ENCODE data around the gene DDX54.
A peak's percentile ranks its signal among the peaks of the same experiment; 100 is the strongest.

The DDX54 gene

GRCh38 chr12:113197518-113198077, 12.3 kb upstream of the DDX54 start:
- TF ChIP-seq, protein P1, sequence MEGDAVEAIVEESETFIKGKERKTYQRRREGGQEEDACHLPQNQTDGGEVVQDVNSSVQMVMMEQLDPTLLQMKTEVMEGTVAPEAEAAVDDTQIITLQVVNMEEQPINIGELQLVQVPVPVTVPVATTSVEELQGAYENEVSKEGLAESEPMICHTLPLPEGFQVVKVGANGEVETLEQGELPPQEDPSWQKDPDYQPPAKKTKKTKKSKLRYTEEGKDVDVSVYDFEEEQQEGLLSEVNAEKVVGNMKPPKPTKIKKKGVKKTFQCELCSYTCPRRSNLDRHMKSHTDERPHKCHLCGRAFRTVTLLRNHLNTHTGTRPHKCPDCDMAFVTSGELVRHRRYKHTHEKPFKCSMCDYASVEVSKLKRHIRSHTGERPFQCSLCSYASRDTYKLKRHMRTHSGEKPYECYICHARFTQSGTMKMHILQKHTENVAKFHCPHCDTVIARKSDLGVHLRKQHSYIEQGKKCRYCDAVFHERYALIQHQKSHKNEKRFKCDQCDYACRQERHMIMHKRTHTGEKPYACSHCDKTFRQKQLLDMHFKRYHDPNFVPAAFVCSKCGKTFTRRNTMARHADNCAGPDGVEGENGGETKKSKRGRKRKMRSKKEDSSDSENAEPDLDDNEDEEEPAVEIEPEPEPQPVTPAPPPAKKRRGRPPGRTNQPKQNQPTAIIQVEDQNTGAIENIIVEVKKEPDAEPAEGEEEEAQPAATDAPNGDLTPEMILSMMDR (IDR thresholded peaks at IDR 0.05; ENCODE audit: low read depth, low read length, missing control alignments), result no peak
- no peak for DNase-seq (ENCODE audit: extremely low read depth, low read depth)
- H3K4me3 ChIP-seq (replicated peaks; ENCODE audit: low read depth, low read length), result no peak overlapping the region

DNA sequence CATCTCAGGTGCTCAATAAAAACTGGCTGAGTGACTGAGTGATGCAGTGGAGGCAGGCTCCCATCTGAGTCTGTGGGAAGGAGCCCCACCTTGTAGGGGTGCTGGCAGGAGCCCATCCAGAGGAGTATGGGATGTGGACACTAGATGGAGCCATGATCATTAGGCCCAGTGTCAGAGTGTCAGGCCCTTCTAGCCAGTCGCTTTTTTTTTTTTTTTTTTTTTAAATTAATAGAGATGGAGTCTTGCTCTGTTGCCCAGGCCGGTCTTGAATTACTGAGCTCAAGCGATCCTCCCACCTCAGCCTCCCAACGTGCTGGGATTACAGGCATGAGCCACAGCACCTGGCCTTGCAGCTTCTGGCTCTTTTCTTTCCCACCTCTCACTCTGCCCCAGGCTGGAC, 11.7 kb upstream of the DDX54 start:
- no peak overlapping the region for H3K4me3 ChIP-seq (replicated peaks; ENCODE audit: low read depth, low read length)
- TF ChIP-seq, protein P1 (IDR thresholded peaks at IDR 0.05; ENCODE audit: low read depth, low read length, missing control alignments), result peak; percentile 75
- DNase-seq (ENCODE audit: extremely low read depth, low read depth), result peak; percentile 65

DNA sequence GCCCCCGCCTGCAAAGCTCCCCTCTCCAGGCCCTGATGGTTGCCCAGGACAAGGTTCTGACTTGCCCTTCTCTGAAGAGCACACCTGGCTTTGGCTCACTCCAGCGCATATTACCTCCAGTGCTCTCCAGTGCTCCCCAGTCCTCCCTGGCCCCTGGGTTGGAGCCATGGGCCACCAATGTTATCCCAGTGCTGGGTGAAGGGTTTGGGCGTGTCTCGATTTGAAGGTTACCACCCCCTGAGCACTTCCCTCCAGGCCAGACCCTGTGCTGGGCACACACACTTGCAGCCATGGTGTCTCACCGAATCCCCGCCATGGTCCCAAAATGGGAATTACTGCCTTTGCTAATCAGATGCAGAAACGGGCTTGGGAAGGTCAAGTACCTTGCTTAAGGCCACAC, 11.3 kb upstream of the DDX54 start:
- TF ChIP-seq, protein P1 (IDR thresholded peaks at IDR 0.05; ENCODE audit: low read depth, low read length, missing control alignments), result no peak
- no peak overlapping the region for H3K4me3 ChIP-seq (replicated peaks; ENCODE audit: low read depth, low read length)
- DNase-seq (ENCODE audit: extremely low read depth, low read depth), result no peak

DNA sequence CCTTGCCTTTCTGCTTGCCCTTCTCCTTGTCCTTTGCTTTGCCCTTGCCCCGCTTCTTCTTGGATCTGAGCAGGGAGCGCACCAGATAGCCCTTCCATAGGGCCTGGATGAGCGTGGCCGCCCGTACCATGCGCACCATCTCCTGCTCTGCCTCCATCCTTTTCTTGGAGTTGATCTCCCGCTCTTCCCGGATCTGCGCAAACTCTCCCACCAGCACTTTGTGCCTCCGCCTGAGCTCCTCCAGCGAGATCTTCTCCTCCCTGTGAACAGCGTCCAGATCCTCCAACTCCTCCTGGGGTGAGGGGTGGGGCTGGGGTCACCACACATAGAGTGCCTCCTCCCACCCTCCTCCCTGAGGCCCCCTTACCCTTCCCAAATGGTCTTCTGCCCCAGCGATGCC, 10.3 kb upstream of the DDX54 start:
- TF ChIP-seq, protein P1 (IDR thresholded peaks at IDR 0.05; ENCODE audit: low read depth, low read length, missing control alignments), result no peak

DNA sequence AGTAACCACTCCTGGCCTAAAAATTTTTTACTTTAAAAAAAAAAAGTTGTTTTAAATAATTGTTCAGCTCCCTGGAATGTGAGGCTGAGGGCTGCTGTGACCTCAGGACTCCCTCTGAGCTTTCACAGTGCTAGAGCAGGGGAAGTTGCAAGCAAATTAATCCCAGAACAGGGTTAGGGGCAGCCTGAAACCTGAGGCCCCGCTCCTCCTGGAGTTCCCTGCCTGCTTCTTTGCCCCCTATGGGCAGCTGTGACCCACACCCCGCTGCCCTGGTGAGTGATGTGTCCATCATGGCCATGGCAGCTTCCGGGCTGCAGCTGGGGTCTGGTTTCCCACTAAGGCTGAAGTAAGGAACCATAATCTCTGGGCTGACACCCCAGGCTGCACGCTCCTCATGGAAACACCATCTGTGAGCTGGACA, 9.7 kb upstream of the DDX54 start:
- TF ChIP-seq, protein P1 (IDR thresholded peaks at IDR 0.05; ENCODE audit: low read depth, low read length, missing control alignments), result peak; percentile 4
- no peak for DNase-seq (ENCODE audit: extremely low read depth, low read depth)
- no peak overlapping the region for H3K4me3 ChIP-seq (replicated peaks; ENCODE audit: low read depth, low read length)

More for the DNA sequence above, 10.3 kb upstream of the DDX54 start:
- no peak for DNase-seq (ENCODE audit: extremely low read depth, low read depth)
- H3K4me3 ChIP-seq (replicated peaks; ENCODE audit: low read depth, low read length), result no peak overlapping the region

DNA sequence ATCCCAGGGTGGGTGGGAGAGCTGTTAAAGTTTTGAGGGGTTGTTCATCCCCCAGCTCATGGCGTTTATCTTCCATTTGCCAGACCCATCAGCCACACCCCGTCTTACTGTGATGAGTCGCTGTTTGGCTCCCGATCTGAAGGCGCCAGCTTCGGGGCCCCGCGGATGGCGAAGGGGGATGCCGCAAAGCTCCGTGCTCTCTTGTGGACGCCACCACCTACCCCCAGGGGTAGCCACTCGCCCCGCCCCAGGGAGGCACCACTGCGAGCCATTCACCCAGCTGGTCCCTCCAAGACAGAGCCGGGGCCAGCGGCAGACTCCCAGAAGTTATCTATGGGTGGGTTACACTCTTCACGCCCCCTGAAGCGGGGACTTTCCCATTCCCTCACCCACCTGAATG, 5.9 kb upstream of the DDX54 start:
- H3K4me3 ChIP-seq (replicated peaks; ENCODE audit: low read depth, low read length), result no peak overlapping the region
- DNase-seq (ENCODE audit: extremely low read depth, low read depth), result no peak
- TF ChIP-seq, protein P1 (IDR thresholded peaks at IDR 0.05; ENCODE audit: low read depth, low read length, missing control alignments), result no peak

DNA sequence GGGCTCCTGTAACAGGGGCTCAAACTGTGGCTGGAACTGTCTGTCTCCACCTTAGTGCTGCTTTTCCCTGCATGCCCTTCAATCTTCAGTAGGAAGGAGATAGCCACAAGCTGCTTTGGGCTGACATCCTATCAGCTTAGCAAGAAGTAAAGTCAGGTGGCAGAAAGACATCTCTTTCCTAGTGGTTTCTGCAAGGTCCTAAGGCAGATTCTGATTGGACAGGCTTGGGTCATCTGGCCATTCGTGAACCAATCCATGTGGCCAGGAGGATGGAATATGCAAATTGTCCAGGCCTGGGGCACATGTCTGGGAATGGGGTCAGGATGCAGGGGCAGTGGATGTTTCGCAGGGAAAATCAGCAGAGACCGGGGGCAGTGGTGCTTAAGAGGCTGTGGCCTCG, 5.5 kb upstream of the DDX54 start:
- no peak overlapping the region for H3K4me3 ChIP-seq (replicated peaks; ENCODE audit: low read depth, low read length)
- TF ChIP-seq, protein P1 (IDR thresholded peaks at IDR 0.05; ENCODE audit: low read depth, low read length, missing control alignments), result no peak
- DNase-seq (ENCODE audit: extremely low read depth, low read depth), result no peak

Data from HFF-Myc (cell line).